ENCODE data around the gene SERPING1. TPM values are rescaled to one million over a fixed set of nuclear protein-coding genes. Genes with fewer than 3 reads are reported as not detected.

The SERPING1 gene
- total RNA-seq (2014; rRNA removed; shearing (Covaris generic)), result 98.0 and 147 TPM in 2 replicates
- polyA plus RNA-seq (2016; fragmentation: Nextera tagmentation; extraction: Ambion mirVana), result 319 and 327 TPM in 2 replicates

GRCh38 chr11:57597461-57597915 is at the start of gene SERPING1:
Gene SERPING1, plus strand, starts transcription at chr11:57597685. Its CDS starts 586 bp downstream, at chr11:57598271.
- H3K36me3 ChIP-seq (ENCODE audit: low read depth), result no peaks in the 10 kb centered on the region
- TF ChIP-seq EZH2phosphoT487 (IDR thresholded peaks at IDR 0.05; ENCODE audit: insufficient read depth, low read depth) (no peak), EZH2 (IDR thresholded peaks at IDR 0.05; ENCODE audit: insufficient read depth, poor library complexity, severe bottlenecking) (no peak)
- H3K4me1 ChIP-seq (ENCODE audit: insufficient read depth), result peaks cover 11% of the 10 kb centered on the region
- no peaks in the 10 kb centered on the region for H3K9me3 ChIP-seq (ENCODE audit: low read depth)
- in situ Hi-C loops (cut with MboI), result no loop called here
- peak within 1 kb of the TSS; percentile 83 for H3K4me2 ChIP-seq (ENCODE audit: unreplicated experiment)
- no peaks in the 10 kb centered on the region for H4K20me1 ChIP-seq (ENCODE audit: insufficient read depth)
- peak; percentile 53 for DNase-seq
- H3K9ac ChIP-seq, result peak within 1 kb of the TSS; percentile 87
- H3F3A ChIP-seq (ENCODE audit: insufficient read depth), result peaks cover 12% of the 10 kb centered on the region; the same call in 1 of the 2 replicates
- no peaks in the 10 kb centered on the region for H3K27me3 ChIP-seq (replicated peaks; ENCODE audit: insufficient read depth)
- peak within 1 kb of the TSS; percentile 77 for H3K4me3 ChIP-seq
- peak within 1 kb of the TSS; percentile 80 for H3K27ac ChIP-seq
- H3K79me2 ChIP-seq (ENCODE audit: insufficient read depth), result no peaks in the 10 kb centered on the region
- H3K9me2 ChIP-seq (ENCODE audit: insufficient read depth), result no peaks in the 10 kb centered on the region
- peak within 1 kb of the TSS; percentile 91 for H2AFZ ChIP-seq
- WGBS, 2 experiments (ENCODE audit: low coverage in 1 of 2, low lambda C conversion rate in 2 of 2, missing lambda C conversion rate in 2 of 2), result 6 to 9% methylated on average over 7 to 10 of the region's 10 CpGs

- no peak overlapping the region for H2AFZ ChIP-seq
- DNase-seq, result peak; percentile 17
These were observed 49.6 kb upstream of the SERPING1 start for GRCh38 chr11:57547854-57548377.

GRCh38 chr11:57549983-57550382 is 47.5 kb upstream of the SERPING1 start:
- peaks cover 14% of the 10 kb centered on the region; the same call in 1 of the 2 replicates for H3K36me3 ChIP-seq (ENCODE audit: low read depth)
- H3K9me2 ChIP-seq (ENCODE audit: insufficient read depth), result no peaks in the 10 kb centered on the region
- H3K9me3 ChIP-seq (ENCODE audit: low read depth), result no peaks in the 10 kb centered on the region
- DNase-seq, result no peak
- no peaks in the 10 kb centered on the region for H3F3A ChIP-seq (ENCODE audit: insufficient read depth)
- no peaks in the 10 kb centered on the region for H3K79me2 ChIP-seq (ENCODE audit: insufficient read depth)
- no peak overlapping the region for H3K9ac ChIP-seq
- H3K4me2 ChIP-seq (ENCODE audit: unreplicated experiment), result no peak overlapping the region
- in situ Hi-C loops (cut with MboI), result no loop called here
- TF ChIP-seq EZH2 (IDR thresholded peaks at IDR 0.05; ENCODE audit: insufficient read depth, poor library complexity, severe bottlenecking) (no peak), EZH2phosphoT487 (IDR thresholded peaks at IDR 0.05; ENCODE audit: insufficient read depth, low read depth) (no peak)
- no peak overlapping the region for H3K27ac ChIP-seq
- WGBS, 2 experiments (ENCODE audit: low coverage in 1 of 2, low lambda C conversion rate in 2 of 2, missing lambda C conversion rate in 2 of 2), result 80 to 82% methylated on average over 8 of the region's 8 CpGs
- H3K27me3 ChIP-seq (replicated peaks; ENCODE audit: insufficient read depth), result no peaks in the 10 kb centered on the region
- H3K4me3 ChIP-seq, result no peak overlapping the region
- no peaks in the 10 kb centered on the region for H3K4me1 ChIP-seq (ENCODE audit: insufficient read depth)
- H2AFZ ChIP-seq, result no peak overlapping the region
- no peaks in the 10 kb centered on the region for H4K20me1 ChIP-seq (ENCODE audit: insufficient read depth)

More at GRCh38 chr11:57547854-57548377, 49.6 kb upstream of the SERPING1 start:
- H4K20me1 ChIP-seq (ENCODE audit: insufficient read depth), result no peaks in the 10 kb centered on the region
- no peaks in the 10 kb centered on the region for H3K4me1 ChIP-seq (ENCODE audit: insufficient read depth)
- 38 to 61% methylated on average over 5 to 6 of the region's 6 CpGs for WGBS, 2 experiments (ENCODE audit: low coverage in 1 of 2, low lambda C conversion rate in 2 of 2, missing lambda C conversion rate in 2 of 2)
- H3K9me2 ChIP-seq (ENCODE audit: insufficient read depth), result no peaks in the 10 kb centered on the region
- TF ChIP-seq EZH2phosphoT487 (IDR thresholded peaks at IDR 0.05; ENCODE audit: insufficient read depth, low read depth) (no peak), EZH2 (IDR thresholded peaks at IDR 0.05; ENCODE audit: insufficient read depth, poor library complexity, severe bottlenecking) (no peak)
- no peaks in the 10 kb centered on the region for H3K79me2 ChIP-seq (ENCODE audit: insufficient read depth)
- H3K4me3 ChIP-seq, result no peak overlapping the region
- in situ Hi-C loops (cut with MboI), result no loop called here
- no peak overlapping the region for H3K27ac ChIP-seq
- H3K9ac ChIP-seq, result no peak overlapping the region
- no peaks in the 10 kb centered on the region for H3K9me3 ChIP-seq (ENCODE audit: low read depth)
- no peaks in the 10 kb centered on the region for H3K27me3 ChIP-seq (replicated peaks; ENCODE audit: insufficient read depth)
- no peak overlapping the region for H3K4me2 ChIP-seq (ENCODE audit: unreplicated experiment)
- H3F3A ChIP-seq (ENCODE audit: insufficient read depth), result no peaks in the 10 kb centered on the region
- peaks cover 7% of the 10 kb centered on the region; the same call in 1 of the 2 replicates for H3K36me3 ChIP-seq (ENCODE audit: low read depth)

DNA sequence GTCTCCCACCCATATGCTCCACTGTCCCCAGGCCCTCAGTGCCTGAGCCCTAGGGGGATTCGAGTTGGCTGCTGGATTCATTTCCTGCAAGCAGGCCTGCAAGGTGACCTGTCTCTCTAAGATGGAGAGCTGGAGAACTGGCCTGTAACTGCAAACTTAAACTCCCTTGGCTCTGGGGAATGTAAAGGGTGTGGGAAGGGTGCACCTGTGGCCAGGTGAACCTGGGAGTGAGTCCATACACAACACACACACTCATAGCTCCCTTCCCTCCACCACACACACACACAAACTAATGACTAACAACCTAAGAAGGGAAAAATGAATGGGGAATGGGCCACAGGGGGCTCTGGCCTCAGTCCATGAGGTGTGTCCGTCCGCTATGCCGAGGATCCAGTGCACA is 45.5 kb upstream of the SERPING1 start:
- Histone ChIP-seq H3K4me1 (ENCODE audit: insufficient read depth) (no peaks in the 10 kb centered on the region), H2AFZ (no peak overlapping the region), H3K36me3 (ENCODE audit: low read depth) (peaks cover 17% of the 10 kb centered on the region; the same call in 1 of the 2 replicates), H4K20me1 (ENCODE audit: insufficient read depth) (no peaks in the 10 kb centered on the region), H3K27ac (no peak overlapping the region), H3F3A (ENCODE audit: insufficient read depth) (no peaks in the 10 kb centered on the region), H3K4me3 (no peak overlapping the region), H3K79me2 (ENCODE audit: insufficient read depth) (no peaks in the 10 kb centered on the region), H3K27me3 (replicated peaks; ENCODE audit: insufficient read depth) (no peaks in the 10 kb centered on the region), H3K4me2 (ENCODE audit: unreplicated experiment) (no peak overlapping the region), H3K9me3 (ENCODE audit: low read depth) (no peaks in the 10 kb centered on the region), H3K9ac (no peak overlapping the region), H3K9me2 (ENCODE audit: insufficient read depth) (no peaks in the 10 kb centered on the region)
- in situ Hi-C loops (cut with MboI), result no loop called here
- TF ChIP-seq EZH2 (IDR thresholded peaks at IDR 0.05; ENCODE audit: insufficient read depth, poor library complexity, severe bottlenecking) (no peak), EZH2phosphoT487 (IDR thresholded peaks at IDR 0.05; ENCODE audit: insufficient read depth, low read depth) (no peak)
- 88 to 90% methylated on average over 4 of the region's 4 CpGs for WGBS, 2 experiments (ENCODE audit: low coverage in 1 of 2, low lambda C conversion rate in 2 of 2, missing lambda C conversion rate in 2 of 2)
- DNase-seq, result no peak

All from GM23248 (cell line).